ENCODE data around the gene SP100.

GRCh38 chr2:230423851-230424458, 8.0 kb downstream of the SP100 start:
- TF ChIP-seq CTCF (IDR thresholded peaks at IDR 0.05), result no peak
- TF ChIP-seq POLR2A (IDR thresholded peaks at IDR 0.05), result no peak

Data from sigmoid colon (tissue), 3 donors.